Endothelial cell of umbilical vein (primary cell): Measurements from ENCODE around the gene RAMAC.

Experiments used
- CTCF ChIP-seq, 2 donors: IDR thresholded peaks; 1 replicate in 1 of 2; 2 replicates in 1 of 2; pipeline ENCODE4 v1.5.1; 2011; ENCODE audit warnings: low read length in 2 of 2, mild to moderate bottlenecking in 2 of 2, moderate library complexity in 2 of 2, control low read depth in 1 of 2, inconsistent platforms in 1 of 2, low read depth in 1 of 2; ENCODE audit not compliant: insufficient read depth in 1 of 2; ENCODE audit errors: extremely low read depth in 1 of 2
- EZH2 ChIP-seq: IDR thresholded peaks from 2 replicates; pipeline ENCODE4 v1.6.1; 2012; ENCODE audit warnings: borderline replicate concordance, low read depth, mild to moderate bottlenecking, moderate library complexity, low read length, inconsistent platforms; ENCODE audit not compliant: severe bottlenecking
- GATA2 ChIP-seq: IDR thresholded peaks from 2 replicates; pipeline ENCODE4 v1.7.0; 2011; ENCODE audit warnings: low read depth, mild to moderate bottlenecking, moderate library complexity, mixed read lengths, low read length; ENCODE audit not compliant: insufficient read length, insufficient read depth
- JUN ChIP-seq: IDR thresholded peaks from 2 replicates; pipeline ENCODE4 v1.6.1; 2011; ENCODE audit warnings: borderline replicate concordance, low read depth; ENCODE audit not compliant: insufficient read length, insufficient read depth
- MAX ChIP-seq: IDR thresholded peaks from 2 replicates; pipeline ENCODE4 v1.6.1; 2011; ENCODE audit not compliant: insufficient read depth, insufficient read length
- MYC ChIP-seq: IDR thresholded peaks from one replicate; pipeline ENCODE4 v1.6.1; 2011; ENCODE audit warnings: mild to moderate bottlenecking, low read depth, low read length
- POLR2A ChIP-seq: IDR thresholded peaks from 2 replicates; pipeline ENCODE4 v1.6.1; 2012; ENCODE audit warnings: low read depth, mild to moderate bottlenecking, control low read depth, low read length
- POLR2AphosphoS5 ChIP-seq: IDR thresholded peaks from 2 replicates; pipeline ENCODE4 v1.6.1; 2012; ENCODE audit warnings: low read depth, mild to moderate bottlenecking, control low read depth, low read length, moderate library complexity; ENCODE audit not compliant: insufficient read depth

GRCh38 chr15:82964890-82965289, 21.1 kb upstream of the RAMAC start:
- TF ChIP-seq CTCF (IDR thresholded peaks at IDR 0.05; ENCODE audit: extremely low read depth in 1 of 2, insufficient read depth in 1 of 2, low read depth in 1 of 2, low read length in 2 of 2): no peak
- TF ChIP-seq MYC: no peak
- no peak for TF ChIP-seq POLR2AphosphoS5
- no peak for TF ChIP-seq POLR2A
- TF ChIP-seq EZH2: no peak
- TF ChIP-seq MAX: no peak
- no peak for TF ChIP-seq JUN
- no peak for TF ChIP-seq GATA2
